Daoy (cell line): ENCODE measurements around the gene CTSL. TPM values are rescaled to one million over a fixed set of nuclear protein-coding genes. Genes with fewer than 3 reads are reported as not detected.

ENCODE experiments used
- DNase-seq: peaks from one replicate; pipeline ENCODE4 v3.0.0-alpha.2; 2015; ENCODE audit warnings: low read depth
- total RNA-seq: library from RNA; depleted of rRNA; stranded (reverse); fragments of >200 nt; shearing (Covaris generic); gene quantifications from 2 replicates; pipeline ENCODE4 v1.2.3, GENCODE V29; 2014; rRNA removed

Gene CTSL
- 159 and 213 TPM in 2 replicates for total RNA-seq

GRCh38 chr9:87725900-87726709, at the start of gene CTSL:
Gene CTSL, plus strand, starts transcription at chr9:87726119. Its CDS starts 1,485 bp downstream, at chr9:87727604.
- DNase-seq: peak; percentile 89

- DNase-seq: no peak
Measured at GRCh38 chr9:87676976-87677775, 48.7 kb upstream of the CTSL start.

- DNase-seq: no peak
Measured at GRCh38 chr9:87677776-87678587, 47.9 kb upstream of the CTSL start.

GRCh38 chr9:87678650-87679355, 47.1 kb upstream of the CTSL start:
- DNase-seq: peak; percentile 67

- no peak for DNase-seq
Measured at GRCh38 chr9:87681271-87682061, 44.5 kb upstream of the CTSL start.

- DNase-seq: no peak
Measured at GRCh38 chr9:87682085-87682484, 43.8 kb upstream of the CTSL start.

- DNase-seq: no peak
Measured at GRCh38 chr9:87682618-87683017, 43.3 kb upstream of the CTSL start.

GRCh38 chr9:87683751-87684626, 41.9 kb upstream of the CTSL start:
- no peak for DNase-seq

GRCh38 chr9:87684627-87685219, 41.2 kb upstream of the CTSL start:
- DNase-seq: peak; percentile 44

- DNase-seq: no peak
Measured at GRCh38 chr9:87685441-87685840, 40.5 kb upstream of the CTSL start.

GRCh38 chr9:87685871-87686519, 39.9 kb upstream of the CTSL start:
- DNase-seq: no peak

- no peak for DNase-seq
Measured at GRCh38 chr9:87686520-87687090, 39.3 kb upstream of the CTSL start.

GRCh38 chr9:87687207-87687606, 38.7 kb upstream of the CTSL start:
- no peak for DNase-seq

- no peak for DNase-seq
Measured at GRCh38 chr9:87694236-87694755, 31.6 kb upstream of the CTSL start.

GRCh38 chr9:87695523-87695922, 30.4 kb upstream of the CTSL start:
- DNase-seq: no peak

GRCh38 chr9:87696641-87697040, 29.3 kb upstream of the CTSL start:
- DNase-seq: no peak

GRCh38 chr9:87698069-87698809, 27.7 kb upstream of the CTSL start:
- DNase-seq: no peak
